PC-9 (cell line): ENCODE data around the gene CCL27. TPM values are rescaled to one million over a fixed set of nuclear protein-coding genes. Genes with fewer than 3 reads are reported as not detected.

Experiments
- BruUV-seq: library from RNA; stranded (reverse); fragments of 400-500 nt; replicated peaks from 2 replicates; lab custom pipeline; 2021; lab: Mats Ljungman, UMichigan
- CTCF ChIA-PET: fragments of 300-600 bp; sonication (Branson Sonifier 250); formaldehyde crosslinking; loops from one replicate; lab custom pipeline; 2022; ENCODE audit warnings: antibody characterized with exemption; lab: Charles Lee
- POLR2A ChIA-PET: fragments of 300-600 bp; sonication (Branson Sonifier 250); formaldehyde crosslinking; loops from one replicate; lab custom pipeline; 2022; ENCODE audit warnings: antibody characterized with exemption; ENCODE audit not compliant: unreplicated experiment; lab: Charles Lee
- DNase-seq, 2 experiments: peaks; one replicate each; pipeline versions ENCODE4 v3.0.0 to v3.0.0-alpha.2; 2015 to 2022; ENCODE audit warnings: mixed read lengths in 1 of 2
- H2AFZ ChIP-seq: fragments of 200-600 bp; sonication (generic); 2 replicates; pipeline ENCODE4 v1.8.1; 2017; ENCODE audit warnings: antibody characterized with exemption
- H3F3A ChIP-seq: fragments of 200-600 bp; sonication (generic); 2 replicates; pipeline ENCODE4 v1.8.1; 2017; ENCODE audit warnings: antibody characterized with exemption, mild to moderate bottlenecking, low read depth; ENCODE audit not compliant: insufficient read depth
- H3K27ac ChIP-seq: fragments of 200-600 bp; sonication (generic); 2 replicates; pipeline ENCODE4 v1.6.1; 2016; ENCODE audit warnings: mixed run types
- H3K27me3 ChIP-seq: fragments of 200-600 bp; sonication (generic); 2 replicates; pipeline ENCODE4 v1.6.1; 2016; ENCODE audit warnings: low read depth, mixed run types; ENCODE audit not compliant: insufficient read depth
- H3K36me3 ChIP-seq: fragments of 200-600 bp; sonication (generic); 2 replicates; pipeline ENCODE4 v1.6.1; 2016; ENCODE audit warnings: low read depth, mixed run types
- H3K4me1 ChIP-seq: fragments of 200-600 bp; sonication (generic); replicated peaks from 2 replicates; pipeline ENCODE4 v1.6.1; 2016; ENCODE audit warnings: mixed run types; ENCODE audit not compliant: insufficient read depth
- H3K4me2 ChIP-seq: fragments of 200-600 bp; sonication (generic); 2 replicates; pipeline ENCODE4 v1.6.1; 2017; ENCODE audit warnings: mixed run types
- H3K4me3 ChIP-seq: fragments of 200-600 bp; sonication (generic); 2 replicates; pipeline ENCODE4 v1.6.1; 2016; ENCODE audit warnings: mixed run types
- H3K79me2 ChIP-seq: fragments of 200-600 bp; sonication (generic); 2 replicates; pipeline ENCODE4 v1.6.1; 2017; ENCODE audit warnings: low read depth, mixed run types
- H3K9me2 ChIP-seq: fragments of 200-600 bp; sonication (generic); 2 replicates; pipeline ENCODE4 v1.8.1; 2017; ENCODE audit warnings: mild to moderate bottlenecking; ENCODE audit not compliant: insufficient read depth
- H3K9me3 ChIP-seq: fragments of 200-600 bp; sonication (generic); 2 replicates; pipeline ENCODE4 v1.8.1; 2016; ENCODE audit warnings: low read depth; ENCODE audit not compliant: insufficient read depth
- H4K20me1 ChIP-seq: fragments of 200-600 bp; sonication (generic); 2 replicates; pipeline ENCODE4 v1.8.1; 2017; ENCODE audit not compliant: insufficient read depth
- EZH2 ChIP-seq: fragments of 200-600 bp; sonication (generic); IDR thresholded peaks from 2 replicates; pipeline ENCODE4 v1.8.0; 2017; ENCODE audit warnings: antibody characterized with exemption, low read depth
- intact Hi-C: fragments of 100-400 bp; cut with micrococcal nuclease; formaldehyde crosslinking; loops from one replicate; pipeline ENCODE4 v1.10.0; 2022; ENCODE audit not compliant: unreplicated experiment
- total RNA-seq: library from RNA; stranded (reverse); gene quantifications from 2 replicates; pipeline ENCODE4 v1.2.3, GENCODE V29; 2021
- TF ChIP-seq, protein P1 (sequence below): fragments of 200-600 bp; sonication (generic); conservative IDR thresholded peaks from 2 replicates; pipeline ENCODE4 v1.6.1; 2017; ENCODE audit warnings: mixed run types, antibody characterized with exemption, mild to moderate bottlenecking, moderate library complexity

The CCL27 gene
- total RNA-seq, 1 experiment from 2014 or later: 0.44 TPM

DNA sequence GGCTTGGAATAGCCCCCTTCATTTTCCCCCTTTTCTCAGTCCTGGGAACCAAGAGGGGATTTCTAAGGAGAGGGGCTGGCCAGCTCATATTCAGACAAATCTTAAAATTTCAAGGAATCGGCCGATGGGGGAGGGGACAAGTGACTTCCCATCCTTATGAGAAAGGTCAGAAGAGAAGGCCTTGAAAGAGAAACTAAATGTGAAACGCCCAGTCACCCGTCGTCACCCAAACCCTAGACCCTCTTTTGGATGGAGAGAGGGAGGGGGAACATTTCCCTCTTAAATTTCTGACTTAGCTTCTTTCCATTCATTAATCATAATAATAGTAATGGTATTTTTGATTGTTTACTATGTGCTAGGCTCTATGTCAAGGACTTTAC is 29.5 kb upstream of the CCL27 start:
- ChIA-PET CTCF (interaction anchor here (0.6 kb wide), 1 partner anchor 54 kb away, joined by 10 read pairs; the partner anchor contains the start of gene SIGMAR1), POLR2A (no interaction called here)
- H3K4me3 ChIP-seq: no peak overlapping the region
- no peaks in the 10 kb centered on the region for H3K9me3 ChIP-seq
- H4K20me1 ChIP-seq: no peaks in the 10 kb centered on the region
- no peaks in the 10 kb centered on the region for H3K36me3 ChIP-seq
- TF ChIP-seq, protein P1, sequence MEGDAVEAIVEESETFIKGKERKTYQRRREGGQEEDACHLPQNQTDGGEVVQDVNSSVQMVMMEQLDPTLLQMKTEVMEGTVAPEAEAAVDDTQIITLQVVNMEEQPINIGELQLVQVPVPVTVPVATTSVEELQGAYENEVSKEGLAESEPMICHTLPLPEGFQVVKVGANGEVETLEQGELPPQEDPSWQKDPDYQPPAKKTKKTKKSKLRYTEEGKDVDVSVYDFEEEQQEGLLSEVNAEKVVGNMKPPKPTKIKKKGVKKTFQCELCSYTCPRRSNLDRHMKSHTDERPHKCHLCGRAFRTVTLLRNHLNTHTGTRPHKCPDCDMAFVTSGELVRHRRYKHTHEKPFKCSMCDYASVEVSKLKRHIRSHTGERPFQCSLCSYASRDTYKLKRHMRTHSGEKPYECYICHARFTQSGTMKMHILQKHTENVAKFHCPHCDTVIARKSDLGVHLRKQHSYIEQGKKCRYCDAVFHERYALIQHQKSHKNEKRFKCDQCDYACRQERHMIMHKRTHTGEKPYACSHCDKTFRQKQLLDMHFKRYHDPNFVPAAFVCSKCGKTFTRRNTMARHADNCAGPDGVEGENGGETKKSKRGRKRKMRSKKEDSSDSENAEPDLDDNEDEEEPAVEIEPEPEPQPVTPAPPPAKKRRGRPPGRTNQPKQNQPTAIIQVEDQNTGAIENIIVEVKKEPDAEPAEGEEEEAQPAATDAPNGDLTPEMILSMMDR: no peak
- TF ChIP-seq EZH2: no peak
- BruUV-seq: no TSS peak
- H3K79me2 ChIP-seq: no peaks in the 10 kb centered on the region
- no peaks in the 10 kb centered on the region for H3K9me2 ChIP-seq
- H2AFZ ChIP-seq: no peak overlapping the region
- no peak for DNase-seq
- H3K4me2 ChIP-seq: no peak overlapping the region
- H3K4me1 ChIP-seq: no peaks in the 10 kb centered on the region
- intact Hi-C loops: no loop called here
- H3F3A ChIP-seq: no peaks in the 10 kb centered on the region
- H3K27ac ChIP-seq: no peak overlapping the region
- no peaks in the 10 kb centered on the region for H3K27me3 ChIP-seq

GRCh38 chr9:34690983-34691935 is 28.8 kb upstream of the CCL27 start, which contains the start of gene CCL19:
CCL19 (minus strand) TSS chr9:34691276; CDS start chr9:34691139, 137 bp downstream.
- Histone ChIP-seq H3K36me3 (no peaks in the 10 kb centered on the region), H3K27ac (no peak within 1 kb of the TSS), H2AFZ (no peak within 1 kb of the TSS), H3K4me2 (no peak within 1 kb of the TSS), H3K4me3 (no peak within 1 kb of the TSS), H3K27me3 (no peaks in the 10 kb centered on the region), H3K79me2 (no peaks in the 10 kb centered on the region), H3K9me2 (no peaks in the 10 kb centered on the region), H3K4me1 (no peaks in the 10 kb centered on the region), H3K9me3 (no peaks in the 10 kb centered on the region), H3F3A (no peaks in the 10 kb centered on the region), H4K20me1 (no peaks in the 10 kb centered on the region)
- no TSS peak for BruUV-seq
- TF ChIP-seq, protein P1: no peak
- no peak for TF ChIP-seq EZH2
- ChIA-PET POLR2A (no interaction called here), CTCF (no interaction called here)
- intact Hi-C loops: no loop called here
- DNase-seq: no peak

DNA sequence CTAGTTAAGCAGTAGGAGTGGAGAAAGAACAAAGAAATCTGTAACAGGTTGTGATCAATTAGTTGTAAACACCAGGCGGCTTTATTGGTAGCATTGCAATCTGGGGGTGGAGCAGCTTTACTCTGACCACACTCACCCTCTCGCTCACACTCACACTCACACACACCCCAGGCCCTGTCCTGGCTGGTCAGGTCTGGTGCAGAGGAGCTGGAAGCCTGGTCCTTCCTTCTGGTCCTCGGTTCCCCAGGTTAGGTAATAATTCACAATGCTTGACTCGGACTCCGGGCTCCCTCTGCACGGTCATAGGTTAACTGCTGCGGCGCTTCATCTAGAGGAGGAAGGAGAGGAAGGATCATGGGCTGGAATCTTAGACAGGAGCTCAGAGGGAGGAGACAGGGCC is 27.1 kb upstream of the CCL27 start:
- no peak overlapping the region for H2AFZ ChIP-seq
- no peaks in the 10 kb centered on the region for H3K27me3 ChIP-seq
- no peak overlapping the region for H3K4me2 ChIP-seq
- CTCF ChIA-PET: no interaction called here
- TF ChIP-seq, protein P1: no peak
- no peak for TF ChIP-seq EZH2
- H3K4me3 ChIP-seq: no peak overlapping the region
- DNase-seq: no peak
- H3K4me1 ChIP-seq: no peaks in the 10 kb centered on the region
- H3K27ac ChIP-seq: no peak overlapping the region
- no peaks in the 10 kb centered on the region for H4K20me1 ChIP-seq
- H3K9me2 ChIP-seq: no peaks in the 10 kb centered on the region
- H3K79me2 ChIP-seq: no peaks in the 10 kb centered on the region
- POLR2A ChIA-PET: interaction anchor here (0.6 kb wide), 1 partner anchor 24 kb away, joined by 4 read pairs; no protein-coding TSS in a partner anchor
- BruUV-seq: no TSS peak
- H3K36me3 ChIP-seq: no peaks in the 10 kb centered on the region
- no peaks in the 10 kb centered on the region for H3K9me3 ChIP-seq
- H3F3A ChIP-seq: no peaks in the 10 kb centered on the region
- intact Hi-C loops: no loop called here
